ENCODE data around the gene EMSY.

DNA sequence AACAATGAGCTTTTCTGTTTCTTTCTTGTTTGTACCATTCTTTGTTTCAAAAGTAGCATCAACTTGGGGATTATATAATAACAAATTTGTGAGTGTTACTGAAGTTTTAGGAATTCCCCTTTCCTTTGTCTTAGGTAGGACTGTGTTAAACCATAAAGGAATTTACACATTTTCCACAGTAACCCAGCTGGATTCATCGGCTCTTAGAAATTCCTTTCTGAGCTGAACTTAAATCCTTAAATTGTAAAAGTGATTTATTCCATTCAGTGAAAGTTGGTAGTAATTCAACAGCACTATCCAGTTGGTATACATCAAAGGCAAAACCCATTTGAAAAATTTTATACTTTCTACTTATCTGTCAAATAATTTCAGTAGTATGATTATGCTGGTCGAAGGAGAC is 11.8 kb downstream of the EMSY start:
- TF ChIP-seq, protein P1, sequence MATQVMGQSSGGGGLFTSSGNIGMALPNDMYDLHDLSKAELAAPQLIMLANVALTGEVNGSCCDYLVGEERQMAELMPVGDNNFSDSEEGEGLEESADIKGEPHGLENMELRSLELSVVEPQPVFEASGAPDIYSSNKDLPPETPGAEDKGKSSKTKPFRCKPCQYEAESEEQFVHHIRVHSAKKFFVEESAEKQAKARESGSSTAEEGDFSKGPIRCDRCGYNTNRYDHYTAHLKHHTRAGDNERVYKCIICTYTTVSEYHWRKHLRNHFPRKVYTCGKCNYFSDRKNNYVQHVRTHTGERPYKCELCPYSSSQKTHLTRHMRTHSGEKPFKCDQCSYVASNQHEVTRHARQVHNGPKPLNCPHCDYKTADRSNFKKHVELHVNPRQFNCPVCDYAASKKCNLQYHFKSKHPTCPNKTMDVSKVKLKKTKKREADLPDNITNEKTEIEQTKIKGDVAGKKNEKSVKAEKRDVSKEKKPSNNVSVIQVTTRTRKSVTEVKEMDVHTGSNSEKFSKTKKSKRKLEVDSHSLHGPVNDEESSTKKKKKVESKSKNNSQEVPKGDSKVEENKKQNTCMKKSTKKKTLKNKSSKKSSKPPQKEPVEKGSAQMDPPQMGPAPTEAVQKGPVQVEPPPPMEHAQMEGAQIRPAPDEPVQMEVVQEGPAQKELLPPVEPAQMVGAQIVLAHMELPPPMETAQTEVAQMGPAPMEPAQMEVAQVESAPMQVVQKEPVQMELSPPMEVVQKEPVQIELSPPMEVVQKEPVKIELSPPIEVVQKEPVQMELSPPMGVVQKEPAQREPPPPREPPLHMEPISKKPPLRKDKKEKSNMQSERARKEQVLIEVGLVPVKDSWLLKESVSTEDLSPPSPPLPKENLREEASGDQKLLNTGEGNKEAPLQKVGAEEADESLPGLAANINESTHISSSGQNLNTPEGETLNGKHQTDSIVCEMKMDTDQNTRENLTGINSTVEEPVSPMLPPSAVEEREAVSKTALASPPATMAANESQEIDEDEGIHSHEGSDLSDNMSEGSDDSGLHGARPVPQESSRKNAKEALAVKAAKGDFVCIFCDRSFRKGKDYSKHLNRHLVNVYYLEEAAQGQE (IDR thresholded peaks at IDR 0.05; ENCODE audit: low read depth, low read length), result no peak
- TF ChIP-seq RAD21 (IDR thresholded peaks at IDR 0.05; ENCODE audit: low read length), result no peak
- TF ChIP-seq, protein P2, sequence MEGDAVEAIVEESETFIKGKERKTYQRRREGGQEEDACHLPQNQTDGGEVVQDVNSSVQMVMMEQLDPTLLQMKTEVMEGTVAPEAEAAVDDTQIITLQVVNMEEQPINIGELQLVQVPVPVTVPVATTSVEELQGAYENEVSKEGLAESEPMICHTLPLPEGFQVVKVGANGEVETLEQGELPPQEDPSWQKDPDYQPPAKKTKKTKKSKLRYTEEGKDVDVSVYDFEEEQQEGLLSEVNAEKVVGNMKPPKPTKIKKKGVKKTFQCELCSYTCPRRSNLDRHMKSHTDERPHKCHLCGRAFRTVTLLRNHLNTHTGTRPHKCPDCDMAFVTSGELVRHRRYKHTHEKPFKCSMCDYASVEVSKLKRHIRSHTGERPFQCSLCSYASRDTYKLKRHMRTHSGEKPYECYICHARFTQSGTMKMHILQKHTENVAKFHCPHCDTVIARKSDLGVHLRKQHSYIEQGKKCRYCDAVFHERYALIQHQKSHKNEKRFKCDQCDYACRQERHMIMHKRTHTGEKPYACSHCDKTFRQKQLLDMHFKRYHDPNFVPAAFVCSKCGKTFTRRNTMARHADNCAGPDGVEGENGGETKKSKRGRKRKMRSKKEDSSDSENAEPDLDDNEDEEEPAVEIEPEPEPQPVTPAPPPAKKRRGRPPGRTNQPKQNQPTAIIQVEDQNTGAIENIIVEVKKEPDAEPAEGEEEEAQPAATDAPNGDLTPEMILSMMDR (IDR thresholded peaks at IDR 0.05), result no peak
- TF ChIP-seq, protein P3, sequence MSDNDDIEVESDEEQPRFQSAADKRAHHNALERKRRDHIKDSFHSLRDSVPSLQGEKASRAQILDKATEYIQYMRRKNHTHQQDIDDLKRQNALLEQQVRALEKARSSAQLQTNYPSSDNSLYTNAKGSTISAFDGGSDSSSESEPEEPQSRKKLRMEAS (IDR thresholded peaks at IDR 0.05; ENCODE audit: low read depth), result no peak
- TF ChIP-seq, protein P4, sequence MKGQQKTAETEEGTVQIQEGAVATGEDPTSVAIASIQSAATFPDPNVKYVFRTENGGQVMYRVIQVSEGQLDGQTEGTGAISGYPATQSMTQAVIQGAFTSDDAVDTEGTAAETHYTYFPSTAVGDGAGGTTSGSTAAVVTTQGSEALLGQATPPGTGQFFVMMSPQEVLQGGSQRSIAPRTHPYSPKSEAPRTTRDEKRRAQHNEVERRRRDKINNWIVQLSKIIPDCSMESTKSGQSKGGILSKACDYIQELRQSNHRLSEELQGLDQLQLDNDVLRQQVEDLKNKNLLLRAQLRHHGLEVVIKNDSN (IDR thresholded peaks at IDR 0.05; ENCODE audit: borderline replicate concordance, low read depth), result no peak
- TF ChIP-seq POLR2AphosphoS5 (IDR thresholded peaks at IDR 0.05; ENCODE audit: low read depth, low read length), result no peak
- TF ChIP-seq, protein P5, sequence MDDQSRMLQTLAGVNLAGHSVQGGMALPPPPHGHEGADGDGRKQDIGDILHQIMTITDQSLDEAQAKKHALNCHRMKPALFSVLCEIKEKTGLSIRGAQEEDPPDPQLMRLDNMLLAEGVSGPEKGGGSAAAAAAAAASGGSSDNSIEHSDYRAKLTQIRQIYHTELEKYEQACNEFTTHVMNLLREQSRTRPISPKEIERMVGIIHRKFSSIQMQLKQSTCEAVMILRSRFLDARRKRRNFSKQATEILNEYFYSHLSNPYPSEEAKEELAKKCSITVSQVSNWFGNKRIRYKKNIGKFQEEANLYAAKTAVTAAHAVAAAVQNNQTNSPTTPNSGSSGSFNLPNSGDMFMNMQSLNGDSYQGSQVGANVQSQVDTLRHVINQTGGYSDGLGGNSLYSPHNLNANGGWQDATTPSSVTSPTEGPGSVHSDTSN (IDR thresholded peaks at IDR 0.05), result no peak
- TF ChIP-seq TEAD4 (IDR thresholded peaks at IDR 0.05; ENCODE audit: borderline replicate concordance, insufficient read depth), result no peak
- no peak for TF ChIP-seq CHD2 (IDR thresholded peaks at IDR 0.05; ENCODE audit: low read length, partially characterized antibody)
- TF ChIP-seq GABPA (IDR thresholded peaks at IDR 0.05; ENCODE audit: low read depth), result no peak
- no peak for TF ChIP-seq ELF1 (IDR thresholded peaks at IDR 0.05)
- TF ChIP-seq YY1 (IDR thresholded peaks at IDR 0.05; ENCODE audit: low read depth), result no peak

Measured in SK-N-SH (cell line).